Measurements from ENCODE around the gene MB. TPM values are rescaled to one million over a fixed set of nuclear protein-coding genes. Genes with fewer than 3 reads are reported as not detected.
A peak's percentile ranks its signal among the peaks of the same experiment; 100 is the strongest.
"Not testable (repeated sequence)": the region's sequence is repeated elsewhere in the genome, so short reads cannot be mapped to it uniquely, and the experiment has no call there.

Gene MB
- total RNA-seq, 2 donors from 2014 or later, result 2.3 TPM; not detected in 1

- DNase-seq (ENCODE audit: low spot score), result no peak
Measured at GRCh38 chr22:35641494-35642120, 24.5 kb upstream of the MB start.

GRCh38 chr22:35638410-35638809 is 21.3 kb upstream of the MB start:
- DNase-seq (ENCODE audit: low spot score), result peak; percentile 96
- intact Hi-C loops (cut with DNase I), result loop anchor here in 1 of 2 donors (10.0 kb wide), 1 partner anchor 206 kb away; no protein-coding TSS in a partner anchor

More at GRCh38 chr22:35641494-35642120, 24.5 kb upstream of the MB start:
- intact Hi-C loops (cut with DNase I), result no loop called here

- intact Hi-C loops (cut with DNase I), result loop anchor here in 1 of 2 donors (10.0 kb wide), 1 partner anchor 207 kb away; no protein-coding TSS in a partner anchor
- no peak for DNase-seq (ENCODE audit: low spot score)
Measured at GRCh38 chr22:35638001-35638400, 20.9 kb upstream of the MB start.

GRCh38 chr22:35637254-35637653 is 20.1 kb upstream of the MB start:
- DNase-seq (ENCODE audit: low spot score), result no peak
- intact Hi-C loops (cut with DNase I), result loop anchor here in 1 of 2 donors (10.0 kb wide), 1 partner anchor 208 kb away; no protein-coding TSS in a partner anchor

- DNase-seq (ENCODE audit: low spot score), result no peak
Measured at GRCh38 chr22:35634943-35635540, 17.9 kb upstream of the MB start.

DNA sequence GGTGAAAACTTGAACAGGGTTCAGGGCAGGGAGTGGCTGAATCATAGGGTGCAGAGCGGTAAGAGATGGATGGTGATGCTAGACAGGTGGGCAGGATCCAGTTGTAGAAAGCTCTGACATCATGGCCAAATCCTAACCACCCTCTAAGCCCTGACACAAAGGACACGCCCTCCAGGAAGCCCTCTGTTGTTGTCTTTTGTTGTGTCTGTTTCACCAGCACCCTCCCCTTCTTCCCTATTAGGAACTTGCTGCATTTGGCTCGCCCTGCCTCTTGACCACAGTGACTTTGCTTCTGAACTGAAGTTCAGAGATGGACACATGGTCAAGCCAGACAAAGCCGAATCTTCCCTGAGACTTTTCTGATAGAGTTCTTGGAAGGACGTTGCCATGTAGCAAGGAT is 16.9 kb upstream of the MB start:
- intact Hi-C loops (cut with DNase I), result loop anchor here in 1 of 2 donors (10.0 kb wide), 1 partner anchor 211 kb away; no protein-coding TSS in a partner anchor

More at GRCh38 chr22:35634943-35635540, 17.9 kb upstream of the MB start:
- intact Hi-C loops (cut with DNase I), result loop anchor here in 1 of 2 donors (10.0 kb wide), 1 partner anchor 210 kb away; no protein-coding TSS in a partner anchor

DNA sequence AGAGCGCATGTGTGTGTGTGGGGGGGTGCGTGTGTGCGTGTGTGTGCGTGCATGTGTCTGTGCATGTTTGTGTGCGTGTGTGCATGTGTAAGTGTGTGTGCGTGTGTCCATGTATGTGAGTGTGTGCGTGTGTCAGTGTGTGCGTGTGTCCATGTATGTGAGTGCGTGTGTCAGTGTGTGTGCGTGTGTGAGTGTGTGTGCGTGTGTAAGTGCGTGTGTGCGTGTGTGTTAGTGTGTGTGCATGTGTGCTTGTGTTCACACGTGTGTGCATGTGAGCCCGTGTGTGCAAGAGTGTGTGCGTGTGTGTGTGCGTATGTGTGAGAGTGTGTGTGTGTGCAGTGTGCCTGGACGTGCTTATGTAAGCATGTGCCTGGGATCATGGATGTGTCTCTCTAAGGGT is 16.4 kb upstream of the MB start:
- intact Hi-C loops (cut with DNase I), result loop anchor here in 1 of 2 donors (10.0 kb wide), 1 partner anchor 211 kb away; no protein-coding TSS in a partner anchor
- peak; percentile 44 for DNase-seq (ENCODE audit: low spot score)

More for the DNA sequence above, 16.9 kb upstream of the MB start:
- DNase-seq (ENCODE audit: low spot score), result no peak

DNA sequence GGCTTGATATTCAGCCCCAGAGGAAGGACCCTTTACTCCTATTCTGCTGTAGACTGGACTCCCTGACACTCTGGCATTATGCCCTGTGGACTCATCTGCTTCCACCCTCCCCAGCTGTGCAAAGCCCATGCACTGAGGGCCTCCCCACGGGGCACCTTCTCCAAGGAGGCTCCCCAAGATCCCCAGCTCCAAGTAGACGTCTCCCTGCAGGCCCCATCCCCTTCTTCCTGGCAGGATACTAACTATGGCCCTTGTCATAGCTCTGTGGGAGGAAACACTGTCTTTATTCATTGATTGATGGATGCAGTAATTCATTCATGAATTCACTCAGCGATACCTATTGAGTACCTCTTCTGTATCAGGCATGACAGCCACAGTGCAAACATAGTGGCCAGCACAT is 15.8 kb upstream of the MB start:
- intact Hi-C loops (cut with DNase I), result loop anchor here in 1 of 2 donors (10.0 kb wide), 1 partner anchor 212 kb away; no protein-coding TSS in a partner anchor
- DNase-seq (ENCODE audit: low spot score), result no peak

DNA sequence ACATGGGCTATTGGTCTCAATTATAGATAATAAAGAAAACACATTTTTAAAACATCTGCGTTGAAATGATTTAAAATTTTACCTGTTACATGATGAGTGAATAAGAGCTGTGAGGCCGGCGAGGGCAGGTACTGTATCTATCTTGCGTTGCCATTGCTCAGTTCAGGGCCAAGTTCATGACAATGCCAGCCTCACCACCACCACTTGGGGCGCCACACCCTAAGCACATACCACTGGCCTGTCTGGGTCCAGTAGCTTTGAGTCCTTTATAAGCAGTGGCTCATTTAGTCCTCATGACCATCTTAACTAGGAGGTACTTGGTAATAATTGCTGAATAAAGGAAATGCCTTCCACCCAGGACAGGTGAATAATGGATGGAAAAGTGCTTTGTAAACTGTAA is 14.5 kb upstream of the MB start:
- intact Hi-C loops (cut with DNase I), result loop anchor here in 1 of 2 donors (10.0 kb wide), 1 partner anchor 213 kb away; no protein-coding TSS in a partner anchor
- peak; percentile 78 for DNase-seq (ENCODE audit: low spot score)

GRCh38 chr22:35630891-35631290 is 13.8 kb upstream of the MB start:
- intact Hi-C loops (cut with DNase I), result loop anchor here in 1 of 2 donors (10.0 kb wide), 1 partner anchor 214 kb away; no protein-coding TSS in a partner anchor

GRCh38 chr22:35630387-35630793 is 13.3 kb upstream of the MB start:
- DNase-seq (ENCODE audit: low spot score), result peak; percentile 71
- intact Hi-C loops (cut with DNase I), result loop anchor here in 1 of 2 donors (10.0 kb wide), 1 partner anchor 214 kb away; no protein-coding TSS in a partner anchor

More at GRCh38 chr22:35630891-35631290, 13.8 kb upstream of the MB start:
- no peak for DNase-seq (ENCODE audit: low spot score)

DNA sequence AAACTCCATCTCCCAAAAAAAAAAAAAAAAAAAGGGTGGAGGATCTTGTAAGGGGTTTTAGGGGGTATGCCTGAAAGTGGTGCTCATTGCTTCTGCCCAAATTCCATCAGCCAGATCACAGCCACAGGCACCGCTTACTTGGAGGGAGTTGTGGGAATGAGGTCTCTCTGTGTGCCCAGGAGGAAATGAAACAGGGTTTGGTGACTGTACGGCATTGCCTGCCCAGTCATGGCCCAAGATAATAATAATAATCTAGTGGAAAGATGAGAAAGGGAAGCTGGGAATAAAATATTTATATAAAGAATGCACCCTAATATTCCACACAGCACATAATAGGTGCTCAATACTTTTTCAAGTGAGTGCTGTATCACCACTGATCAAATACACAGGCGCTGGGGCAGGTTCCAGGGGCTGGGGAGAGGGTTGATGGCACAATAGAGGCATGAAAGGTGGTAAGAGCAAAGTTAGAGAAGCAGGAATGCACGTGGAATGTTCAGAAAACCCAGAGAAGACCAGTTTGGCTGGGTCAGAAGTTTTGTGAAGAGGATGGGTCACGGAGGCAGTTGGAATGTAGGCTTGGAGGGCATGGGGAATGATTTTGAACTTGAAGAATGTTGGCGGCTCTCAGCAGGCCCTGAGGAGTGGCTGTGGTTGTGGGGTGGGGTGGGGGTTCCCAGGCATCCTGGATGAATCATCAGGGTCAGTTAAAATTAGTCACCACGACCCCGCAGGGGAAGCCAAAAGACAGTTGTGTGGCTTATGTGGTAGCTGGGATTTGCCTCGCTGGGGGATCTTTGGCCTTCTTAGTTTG is 12.5 kb upstream of the MB start:
- peak; percentile 94 for DNase-seq (ENCODE audit: low spot score)
- intact Hi-C loops (cut with DNase I), result loop anchor here in 1 of 2 donors (5.0 to 10.0 kb wide), 2 partner anchors 215 to 293 kb away; no protein-coding TSS in a partner anchor

GRCh38 chr22:35628732-35629131 is 11.6 kb upstream of the MB start:
- intact Hi-C loops (cut with DNase I), result loop anchor here in 1 of 2 donors (5.0 kb wide), 1 partner anchor 294 kb away; no protein-coding TSS in a partner anchor
- DNase-seq (ENCODE audit: low spot score), result peak; percentile 19

DNA sequence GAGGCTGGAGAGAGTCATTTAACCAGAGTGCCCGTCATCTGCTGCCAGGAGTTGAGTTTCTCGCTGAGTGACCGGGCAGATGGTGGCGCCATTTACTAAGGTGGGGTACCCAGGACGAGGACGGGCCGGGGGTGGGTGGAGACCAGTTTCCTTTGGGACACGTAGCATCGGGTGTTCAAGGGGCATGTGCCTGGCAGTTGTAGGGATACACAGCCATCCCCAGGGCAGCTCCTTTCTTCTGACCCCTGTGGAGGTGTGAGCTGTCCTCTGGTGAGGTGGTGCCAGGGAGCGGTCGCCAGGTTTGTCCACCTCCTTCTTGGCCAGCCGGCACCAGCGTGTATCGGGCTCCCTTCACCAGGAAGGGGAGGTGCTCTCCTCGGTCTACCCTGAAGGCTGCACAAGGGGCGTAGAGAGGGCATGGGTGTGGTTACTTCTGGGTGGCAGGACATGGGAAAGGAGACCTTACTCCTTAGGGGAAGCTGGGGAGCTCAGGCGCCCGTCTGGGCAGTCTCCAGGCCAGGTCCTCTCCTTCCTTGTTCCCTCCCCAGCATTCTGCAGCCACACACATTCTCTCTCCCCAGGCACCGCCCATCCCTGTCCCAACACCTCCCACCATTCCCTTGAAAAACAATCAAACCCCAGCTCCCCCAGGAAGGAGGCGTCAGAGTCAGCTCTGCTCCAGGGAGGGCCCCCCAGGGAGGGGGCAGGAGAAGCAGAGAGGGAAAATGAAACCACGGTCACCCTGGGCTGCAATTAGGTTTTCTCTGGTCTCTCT is 10.3 kb upstream of the MB start:
- peak; percentile 91 for DNase-seq (ENCODE audit: low spot score)
- intact Hi-C loops (cut with DNase I), result loop anchor here in 1 of 2 donors (5.0 kb wide), 1 partner anchor 295 kb away; no protein-coding TSS in a partner anchor

DNA sequence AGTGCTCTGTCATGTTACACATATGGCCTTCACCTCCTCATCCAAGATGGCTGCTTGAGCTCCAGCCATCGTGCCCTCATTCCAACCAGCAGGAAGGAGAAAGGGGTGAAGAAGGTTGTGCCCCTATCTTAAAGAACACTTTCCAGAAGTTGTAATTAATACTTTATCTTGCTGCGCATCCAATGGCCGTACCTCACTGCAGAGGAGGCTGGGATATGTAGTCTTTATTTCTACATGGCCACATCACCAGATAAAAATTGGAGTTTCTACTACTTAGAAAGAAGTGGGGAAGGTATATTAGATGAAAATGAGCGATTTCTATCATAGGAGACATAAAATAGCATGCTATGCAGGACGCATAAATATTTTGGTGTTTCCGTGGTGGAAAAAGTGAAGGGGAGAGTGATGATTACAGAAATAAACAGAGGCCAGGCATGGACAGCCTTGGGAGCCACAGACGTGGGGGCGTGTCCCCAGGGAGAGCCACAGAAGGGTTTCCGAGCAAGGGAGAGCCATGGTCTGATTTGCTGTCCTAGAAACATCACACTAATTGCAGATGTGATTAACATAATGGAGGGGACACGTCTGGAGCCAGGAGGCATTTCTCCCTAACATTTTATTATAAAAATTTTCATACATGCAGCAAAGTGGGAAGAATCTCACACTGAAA is 8.8 kb upstream of the MB start:
- intact Hi-C loops (cut with DNase I), result loop anchor here in 1 of 2 donors (5.0 kb wide), 1 partner anchor 296 kb away; no protein-coding TSS in a partner anchor
- no peak for DNase-seq (ENCODE audit: low spot score)

GRCh38 chr22:35624547-35624946 is 7.4 kb upstream of the MB start:
- intact Hi-C loops (cut with DNase I), result no loop called here
- DNase-seq (ENCODE audit: low spot score), result no peak

- intact Hi-C loops (cut with DNase I); DNase-seq (ENCODE audit: low spot score): not testable (repeated sequence)
Measured at GRCh38 chr22:35623885-35624284, 6.8 kb upstream of the MB start.

Data from posterior vena cava (tissue), 2 donors.